ENCODE data around the gene PRR12. TPM values are rescaled to one million over a fixed set of nuclear protein-coding genes. Genes with fewer than 3 reads are reported as not detected.

The PRR12 gene
- total RNA-seq, 3 donors from 2014 or later = 24.2 to 37.3 (median 26.2) TPM

GRCh38 chr19:49553451-49554271, 37.3 kb upstream of the PRR12 start:
- H3K9me3 ChIP-seq = no peaks in the 10 kb centered on the region
- H3K36me3 ChIP-seq (ENCODE audit: low read depth) = no peaks in the 10 kb centered on the region
- no peak for TF ChIP-seq CTCF (IDR thresholded peaks at IDR 0.05)
- H3K4me3 ChIP-seq = no peak overlapping the region
- ATAC-seq = peak; percentile 70
- intact Hi-C loops (cut with DNase I, micrococcal nuclease) = no loop called here
- peak; percentile 66 to 81 (median 71) for DNase-seq
- peaks cover 48% of the 10 kb centered on the region for H3K4me1 ChIP-seq (ENCODE audit: low read depth)

DNA sequence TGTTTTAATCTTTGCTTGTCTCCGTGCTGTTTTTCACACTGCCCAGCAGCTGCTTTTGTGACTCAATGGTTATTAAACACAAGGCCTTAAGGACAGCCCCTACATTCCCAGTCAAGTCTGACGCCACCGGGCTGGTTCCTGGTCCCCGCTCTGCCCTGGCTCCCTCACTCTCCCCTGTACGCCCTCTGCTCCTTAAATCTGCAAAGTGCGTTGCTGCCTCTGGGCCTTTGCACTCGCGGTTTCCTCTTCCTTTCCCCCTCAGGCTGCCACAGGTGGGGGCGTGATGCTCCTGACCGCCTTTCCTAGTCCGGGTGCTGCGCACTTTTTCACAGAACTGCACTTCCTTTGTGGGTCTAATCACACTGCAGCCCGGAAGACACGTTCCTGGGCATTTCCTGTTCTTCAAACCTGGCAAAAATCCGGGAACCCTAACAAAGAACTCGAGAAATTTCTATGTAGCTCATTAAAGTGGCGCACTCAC, 36.2 kb upstream of the PRR12 start:
- ATAC-seq = peak; percentile 16
- no peak for TF ChIP-seq CTCF (IDR thresholded peaks at IDR 0.05)
- intact Hi-C loops (cut with DNase I, micrococcal nuclease) = no loop called here
- H3K4me3 ChIP-seq = no peak overlapping the region
- H3K4me1 ChIP-seq (ENCODE audit: low read depth) = peaks cover 52% of the 10 kb centered on the region
- DNase-seq = peak; percentile 55 to 74 (median 64)
- no peaks in the 10 kb centered on the region for H3K36me3 ChIP-seq (ENCODE audit: low read depth)
- no peaks in the 10 kb centered on the region for H3K9me3 ChIP-seq

GRCh38 chr19:49555600-49556411, 35.2 kb upstream of the PRR12 start:
- H3K36me3 ChIP-seq (ENCODE audit: low read depth) = no peaks in the 10 kb centered on the region
- no peaks in the 10 kb centered on the region for H3K9me3 ChIP-seq
- no peak overlapping the region for H3K4me3 ChIP-seq
- intact Hi-C loops (cut with DNase I, micrococcal nuclease) = no loop called here
- peak; percentile 85 to 91 (median 87) for DNase-seq
- peaks cover 62% of the 10 kb centered on the region for H3K4me1 ChIP-seq (ENCODE audit: low read depth)
- TF ChIP-seq CTCF (IDR thresholded peaks at IDR 0.05) = no peak
- ATAC-seq = peak; percentile 65

DNA sequence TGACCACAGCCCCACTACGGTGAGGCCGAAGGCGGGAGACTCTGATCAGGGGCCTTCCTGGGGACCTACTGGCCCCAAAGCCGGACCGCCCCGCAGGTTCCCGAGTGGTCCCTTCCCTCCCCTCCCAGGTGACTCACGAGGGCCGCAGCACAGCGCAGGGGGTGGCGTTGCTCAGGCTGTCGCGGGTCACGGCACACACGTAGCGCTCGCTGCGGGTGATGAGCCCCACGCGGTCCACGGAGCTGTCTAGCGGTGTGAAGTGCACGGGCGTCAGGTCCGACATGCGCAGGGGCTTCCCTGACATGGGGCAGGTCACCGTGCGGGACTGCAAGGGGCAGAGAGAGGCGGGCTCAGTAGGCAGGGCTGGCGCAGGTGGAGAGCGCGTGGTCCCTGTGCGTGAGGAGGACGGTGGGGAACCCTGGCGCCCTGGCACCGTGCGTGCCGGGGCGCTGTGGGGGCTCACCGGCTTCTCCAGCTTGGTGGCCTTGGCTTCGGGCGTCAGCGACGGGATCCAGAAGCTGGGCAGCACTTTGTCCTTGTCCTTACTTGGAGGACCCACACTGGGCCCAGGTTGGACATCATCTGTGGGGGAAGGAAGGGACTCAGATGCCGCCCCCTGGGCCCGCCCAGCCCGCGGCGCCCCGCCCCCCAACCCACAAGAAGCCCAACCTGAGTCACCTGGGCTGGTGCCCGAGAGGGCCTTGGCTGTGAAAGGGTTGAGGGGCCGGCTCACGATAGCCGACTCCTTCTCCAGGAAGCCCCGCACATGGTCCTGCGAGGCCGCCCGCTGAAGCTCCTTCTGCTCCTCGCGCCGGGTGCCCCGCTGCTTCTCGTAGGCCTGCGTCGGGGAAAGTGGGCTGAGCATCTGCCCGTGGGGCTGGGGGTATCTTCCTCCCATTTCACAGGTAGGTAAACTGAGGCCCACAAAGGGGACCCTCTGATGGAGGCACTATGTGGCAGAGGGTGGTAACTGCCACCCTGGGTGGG, 34.3 kb upstream of the PRR12 start:
- no peak for ATAC-seq
- H3K4me1 ChIP-seq (ENCODE audit: low read depth) = peaks cover 63% of the 10 kb centered on the region
- H3K36me3 ChIP-seq (ENCODE audit: low read depth) = no peaks in the 10 kb centered on the region
- intact Hi-C loops (cut with DNase I, micrococcal nuclease) = no loop called here
- no peak overlapping the region for H3K4me3 ChIP-seq
- H3K9me3 ChIP-seq = no peaks in the 10 kb centered on the region
- DNase-seq = peak in 2 of 3 donors; percentile 54 to 68
- TF ChIP-seq CTCF (IDR thresholded peaks at IDR 0.05) = no peak
